HG03469 (cell line): ENCODE results near the gene SLC6A9.

Experiments
- ATAC-seq: cut with Tn5 transposase; IDR thresholded peaks from one replicate; pipeline ENCODE4 v1.9.1; 2021; ENCODE audit warnings: mild to moderate bottlenecking, moderate library complexity, moderate number of reproducible peaks; ENCODE audit not compliant: unreplicated experiment

Gene SLC6A9

GRCh38 chr1:44029911-44030604 is 1.2 kb downstream of the SLC6A9 start:
- ATAC-seq: no peak

DNA sequence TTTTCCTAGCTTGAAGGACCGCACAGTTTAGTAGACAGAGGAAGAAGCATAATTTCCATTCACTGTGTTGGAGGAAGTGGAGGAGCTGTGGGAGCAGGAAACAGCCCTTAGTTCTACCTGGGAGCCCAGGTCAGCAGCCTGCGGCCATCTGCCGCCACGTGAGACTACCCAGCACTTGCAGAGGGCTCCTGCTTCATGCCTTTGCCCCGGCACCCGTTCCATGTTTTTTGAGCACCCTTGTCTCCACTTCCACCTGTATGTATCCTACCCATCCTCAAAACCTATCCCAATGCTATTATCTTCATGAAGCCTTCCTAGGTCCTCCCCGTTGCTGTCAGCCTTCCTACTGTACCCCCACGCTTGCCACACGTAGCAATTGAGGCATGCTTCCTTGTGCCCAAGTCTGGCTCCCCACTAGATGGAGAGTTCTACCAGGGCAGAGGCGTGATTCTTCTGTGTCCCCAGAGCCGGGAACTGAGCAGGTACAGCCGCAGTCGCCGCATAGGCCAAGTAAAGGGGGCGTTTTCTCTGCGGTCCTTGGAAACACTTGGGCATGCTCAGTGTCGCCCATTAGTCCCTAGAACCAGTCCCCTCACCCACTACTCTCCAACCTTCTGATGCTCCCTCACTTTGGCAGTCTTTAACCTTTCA is 1.9 kb downstream of the SLC6A9 start:
- no peak for ATAC-seq

- ATAC-seq: no peak
Observed at GRCh38 chr1:44027320-44027719, 3.9 kb downstream of the SLC6A9 start.

DNA sequence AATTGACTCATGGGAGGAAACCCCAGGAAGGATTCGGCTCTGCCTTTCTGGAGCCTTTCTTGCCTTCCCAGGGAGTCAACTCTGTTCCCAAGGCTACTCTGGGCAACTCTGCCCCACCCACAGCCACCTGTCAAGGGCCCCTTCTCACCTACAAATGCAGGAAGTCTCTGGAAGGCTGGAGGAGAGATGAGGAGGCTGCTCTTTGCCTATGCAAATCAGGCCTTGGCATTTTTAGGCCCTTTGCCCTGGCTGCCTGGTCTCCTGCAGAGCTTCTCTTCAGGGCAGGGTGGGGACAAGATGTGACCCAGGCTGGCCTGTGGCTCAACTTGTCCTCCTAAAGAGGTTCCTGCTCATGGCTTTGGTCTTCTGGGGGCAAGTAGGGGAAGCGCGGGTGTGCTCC is 5.4 kb downstream of the SLC6A9 start:
- ATAC-seq: no peak

DNA sequence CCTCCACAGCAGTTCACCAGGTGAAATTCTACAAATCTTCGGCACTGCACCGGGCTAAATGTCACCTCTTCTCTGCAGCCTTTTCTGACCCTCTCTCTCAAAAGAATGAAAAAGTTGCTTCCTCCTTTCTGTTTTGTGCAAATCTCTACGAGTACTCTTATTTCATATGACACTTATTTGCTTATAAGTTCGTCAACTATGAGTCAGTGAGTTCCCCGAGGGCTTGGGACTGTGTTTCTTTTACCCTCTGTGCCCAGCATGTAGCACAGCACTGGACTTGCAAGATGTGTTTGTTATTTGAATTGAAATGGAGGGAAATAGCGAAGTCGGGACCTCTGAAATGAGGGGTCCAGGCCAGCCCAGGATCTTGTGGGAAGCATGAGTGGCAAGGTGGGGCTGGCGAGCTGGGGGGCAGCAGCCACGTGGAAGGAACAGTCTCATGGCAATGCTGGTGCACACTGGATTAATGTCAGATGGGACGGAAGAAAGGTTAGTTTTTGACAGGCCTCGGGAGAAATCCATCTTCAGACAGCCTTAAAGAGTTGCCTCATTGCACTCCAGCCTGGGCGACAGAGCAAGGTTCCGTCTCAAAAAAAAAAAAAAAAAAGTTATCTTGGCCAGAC is 6.2 kb downstream of the SLC6A9 start:
- no peak for ATAC-seq

DNA sequence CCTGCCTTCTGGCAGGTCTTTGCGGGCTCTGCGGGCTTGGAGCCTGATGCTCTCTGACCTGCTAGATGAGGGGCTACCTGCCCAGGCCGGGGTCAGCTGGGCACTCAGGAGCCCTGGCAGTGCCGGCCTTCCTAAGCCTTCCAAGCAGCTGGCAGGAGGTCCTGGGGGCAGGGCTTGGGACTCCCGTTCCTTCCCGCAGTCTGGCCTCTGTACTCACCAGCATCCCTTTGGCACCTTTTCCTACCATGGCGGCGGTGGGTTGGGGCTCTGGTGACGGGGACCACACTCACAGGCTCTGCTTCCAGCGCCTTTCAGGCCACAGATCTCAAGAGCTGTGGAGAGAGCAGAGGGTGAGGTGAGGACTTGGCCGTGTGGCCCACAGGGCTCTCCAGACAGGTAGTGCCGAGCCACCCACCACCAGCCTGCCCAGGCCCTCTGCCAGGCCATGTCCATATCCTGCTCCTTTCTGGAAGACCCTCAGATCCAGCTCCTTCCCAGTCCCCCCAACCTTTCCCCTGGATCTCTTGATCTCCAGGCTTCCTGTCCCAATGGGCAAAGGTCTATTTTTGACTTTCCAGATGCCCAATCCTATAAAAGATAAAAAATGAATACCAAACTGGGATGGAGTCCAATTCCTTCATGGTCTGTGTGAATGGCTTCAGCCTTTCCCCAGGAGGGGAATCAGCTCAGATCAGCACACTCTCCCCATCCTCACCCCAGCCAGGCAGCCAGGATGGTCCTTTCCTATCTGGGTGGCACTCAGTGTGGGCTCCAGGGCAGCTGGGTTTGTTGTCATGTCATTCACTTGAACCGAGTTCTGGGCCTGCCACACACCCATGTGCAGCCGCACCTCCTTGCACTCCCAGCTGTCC is 7.0 kb downstream of the SLC6A9 start:
- ATAC-seq: no peak

DNA sequence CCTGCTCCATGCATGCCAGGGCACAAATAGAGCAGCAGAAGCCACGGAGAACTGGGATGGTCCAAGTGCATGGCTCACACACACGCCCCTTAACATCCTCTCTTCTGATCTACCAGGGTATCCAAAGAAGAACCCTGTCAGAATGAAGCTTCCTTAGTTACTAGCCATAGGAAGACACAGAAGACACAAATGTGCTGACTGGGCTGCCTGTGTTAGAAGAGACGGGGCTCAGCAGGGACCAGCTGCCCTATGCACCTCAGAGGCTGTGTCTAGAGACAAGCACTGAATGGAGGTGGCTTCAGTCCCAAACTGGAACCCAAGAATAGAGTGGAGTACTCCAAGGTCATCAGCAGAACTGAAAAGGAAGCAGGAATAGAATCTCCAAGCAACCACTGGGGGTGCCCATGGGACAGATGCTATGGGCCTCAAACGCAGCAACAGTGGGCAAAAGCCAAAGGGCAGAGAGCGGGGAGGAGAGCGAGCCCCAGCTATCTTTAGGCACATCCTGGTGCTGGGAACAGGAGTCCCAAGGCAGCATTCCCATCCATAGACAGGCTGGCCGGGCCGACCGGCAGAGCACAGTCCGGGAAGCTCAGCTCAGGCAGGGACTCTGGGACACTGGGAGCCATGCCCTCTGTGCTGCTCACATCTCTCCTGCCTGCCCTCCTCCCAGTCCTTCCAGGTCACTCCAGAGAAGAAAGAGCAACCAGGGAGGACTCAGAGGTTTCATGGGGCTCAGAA is 9.5 kb downstream of the SLC6A9 start:
- no peak for ATAC-seq

- ATAC-seq: no peak
Observed at GRCh38 chr1:44021156-44021555, 10.1 kb downstream of the SLC6A9 start.

DNA sequence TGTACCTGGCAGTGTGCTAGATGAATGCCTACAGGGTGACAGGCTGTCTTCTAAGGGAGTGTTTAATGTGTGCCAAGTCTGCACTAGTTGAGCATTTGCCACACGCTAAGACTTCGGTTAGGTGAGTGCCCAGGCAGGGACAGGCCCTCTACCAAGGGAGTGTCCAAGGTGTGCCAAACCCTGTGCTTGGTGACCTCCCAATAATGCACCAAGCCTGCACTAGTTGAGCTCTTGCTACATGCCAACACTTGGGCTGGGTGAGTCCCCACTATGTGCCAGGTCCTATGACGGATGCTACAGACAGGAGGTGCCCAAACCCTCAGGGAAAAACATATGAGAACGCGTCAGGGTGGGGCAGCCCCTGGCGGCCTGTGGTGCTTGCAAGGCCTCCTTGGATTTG is 10.8 kb downstream of the SLC6A9 start:
- no peak for ATAC-seq

GRCh38 chr1:44019466-44019948 is 11.8 kb downstream of the SLC6A9 start:
- no peak for ATAC-seq

DNA sequence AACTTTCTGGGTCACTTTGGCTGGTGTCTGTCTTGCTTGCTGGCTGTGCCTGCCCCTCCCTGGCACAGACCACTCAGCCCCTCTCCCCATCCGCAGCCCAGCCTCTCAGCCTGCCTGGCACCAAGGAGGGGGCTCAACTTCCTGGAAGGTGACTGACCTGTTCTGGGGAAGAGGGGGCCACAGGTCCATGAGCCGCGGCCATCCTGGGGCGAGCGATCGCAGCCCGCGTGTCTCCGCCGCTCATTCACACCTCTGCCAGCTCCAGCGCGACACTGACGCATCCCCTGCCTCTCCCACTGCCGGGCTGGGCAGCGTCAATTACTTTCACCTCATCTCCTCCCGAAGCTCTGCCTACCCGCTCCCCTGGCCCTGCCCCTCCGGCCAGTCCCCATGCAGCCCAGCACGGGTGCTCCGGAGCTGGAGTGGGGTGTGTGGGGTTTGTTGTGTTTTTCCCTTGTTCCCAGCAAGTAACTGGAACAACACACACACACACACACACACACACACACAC is 14.3 kb downstream of the SLC6A9 start:
- ATAC-seq: no peak

GRCh38 chr1:44016041-44016889 is 15.0 kb downstream of the SLC6A9 start:
- ATAC-seq: no peak

DNA sequence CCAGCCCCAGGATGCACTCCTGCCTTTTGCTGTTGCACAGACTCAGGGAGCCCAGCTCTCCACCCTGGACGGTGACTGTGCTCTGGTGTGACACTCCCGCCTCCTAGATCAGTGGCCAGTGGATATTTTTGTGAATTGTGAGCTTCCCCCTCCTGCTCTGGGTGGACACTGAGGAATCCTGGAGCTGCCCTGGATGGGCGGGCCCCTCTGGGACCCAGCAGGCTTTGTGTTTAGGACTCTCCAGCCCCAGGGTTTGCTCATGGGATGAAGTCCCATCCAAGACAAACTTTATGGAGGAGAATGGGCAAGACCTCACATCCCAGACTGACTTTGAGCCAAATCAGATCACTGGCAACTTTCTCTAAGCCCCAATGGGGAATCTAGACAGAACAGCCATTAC is 16.1 kb downstream of the SLC6A9 start:
- ATAC-seq: no peak

DNA sequence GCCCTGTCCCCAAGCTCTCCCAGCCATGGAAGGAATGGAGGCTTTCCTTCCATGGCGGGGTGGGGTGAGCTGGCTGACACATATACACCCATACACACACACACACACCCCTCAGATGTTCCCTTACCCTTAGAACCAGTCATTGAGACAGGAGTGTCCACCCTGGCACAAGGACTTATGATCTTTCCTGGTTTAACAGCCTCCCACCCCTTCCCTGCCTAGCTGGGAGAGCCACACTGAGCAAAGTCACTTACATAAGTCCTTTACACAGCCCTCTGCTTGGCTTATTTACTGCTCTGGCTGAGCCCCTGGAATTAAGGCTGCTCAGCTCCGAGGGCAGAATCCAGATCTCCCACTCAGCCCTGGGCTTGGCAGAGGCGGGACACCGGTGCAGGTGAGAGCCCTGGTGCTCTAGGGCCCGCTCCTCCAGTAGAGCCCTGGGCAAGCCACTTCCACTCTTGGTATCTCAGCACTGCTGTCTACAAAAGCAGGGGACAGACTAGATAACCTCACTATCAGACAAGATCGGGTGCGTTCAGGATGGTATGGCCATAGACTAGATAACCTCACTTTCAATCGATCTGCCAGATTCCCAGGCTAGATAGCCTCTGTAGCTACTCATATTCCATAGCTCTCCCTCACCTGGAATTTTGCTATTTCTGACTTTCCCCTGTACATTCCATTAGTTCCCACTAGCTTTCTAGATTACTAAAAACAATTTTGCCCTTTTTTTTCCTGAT is 16.7 kb downstream of the SLC6A9 start:
- no peak for ATAC-seq

GRCh38 chr1:44013949-44014348 is 17.3 kb downstream of the SLC6A9 start:
- no peak for ATAC-seq

DNA sequence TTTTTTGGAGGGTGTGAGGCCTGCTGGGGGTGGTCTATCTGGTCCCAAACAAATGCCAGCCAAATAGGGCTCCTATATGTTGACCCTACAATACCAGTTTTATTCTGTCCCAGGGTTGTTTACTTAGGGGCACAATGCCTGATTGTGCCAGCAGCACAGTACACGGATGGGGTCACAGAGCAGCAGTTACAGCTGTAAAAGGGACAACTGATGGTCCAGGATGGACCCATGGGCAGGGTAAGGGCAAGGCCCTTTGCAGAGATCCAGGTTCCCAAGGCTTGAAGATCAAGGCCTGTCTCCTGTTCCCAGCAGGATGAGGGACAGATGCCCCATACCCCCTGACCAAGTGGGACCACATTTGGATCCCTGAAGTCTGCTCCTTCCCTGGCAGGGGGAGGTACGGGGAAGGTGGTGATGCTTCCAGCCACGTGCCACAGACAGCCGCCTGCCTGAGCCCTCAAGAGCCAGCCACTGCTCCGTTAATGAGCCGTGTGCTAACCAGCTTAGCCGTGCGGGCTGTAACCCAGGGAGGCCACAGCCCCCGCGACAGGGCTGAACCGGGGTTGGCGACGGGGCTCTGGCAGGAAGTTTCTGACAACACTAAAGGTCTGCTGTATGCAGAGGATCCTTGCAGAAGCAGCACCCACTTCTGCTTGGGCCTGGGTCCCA is 18.2 kb downstream of the SLC6A9 start:
- no peak for ATAC-seq

DNA sequence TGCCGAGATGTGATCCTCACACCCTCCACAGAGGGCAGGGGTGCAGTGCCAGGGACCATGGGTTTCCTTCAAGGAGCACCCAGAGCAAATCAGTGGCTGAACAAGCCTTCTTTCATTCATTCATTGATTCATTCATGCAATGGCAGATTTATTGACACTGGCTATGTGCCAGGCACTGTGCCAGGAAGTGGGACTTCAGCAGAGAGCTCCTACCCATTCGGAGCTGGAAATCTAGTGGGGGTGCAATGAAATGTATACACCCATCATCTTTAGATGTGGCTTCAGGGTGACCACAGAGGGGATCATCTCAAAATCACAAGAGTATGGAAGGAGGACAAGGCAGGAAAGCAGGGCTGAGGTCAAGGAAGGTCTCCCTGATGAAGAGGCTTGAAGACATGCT is 18.9 kb downstream of the SLC6A9 start:
- no peak for ATAC-seq

GRCh38 chr1:44010935-44011471 is 20.3 kb downstream of the SLC6A9 start:
- no peak for ATAC-seq
